ENCODE measurements around the gene SMIM36.

DNA sequence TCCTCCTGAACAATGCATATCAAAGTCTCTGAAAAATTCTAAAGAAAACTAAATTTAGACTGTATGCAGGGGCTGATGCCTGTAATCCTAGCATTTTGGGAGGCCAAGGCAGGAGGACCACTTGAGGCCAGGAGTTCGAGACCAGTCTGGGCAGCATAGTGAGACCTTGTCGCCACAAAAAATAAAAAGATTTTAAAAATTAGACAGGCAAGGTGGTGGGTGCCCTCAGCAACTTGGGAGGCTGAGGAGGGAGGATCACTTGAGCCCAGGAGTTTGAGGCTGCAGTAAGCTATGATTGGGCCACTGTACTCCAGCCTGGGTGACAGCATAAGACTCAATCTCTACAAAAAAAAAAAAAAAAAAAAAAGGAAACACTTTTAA lies 59.5 kb downstream of the SMIM36 start:
- TF ChIP-seq, protein P1, sequence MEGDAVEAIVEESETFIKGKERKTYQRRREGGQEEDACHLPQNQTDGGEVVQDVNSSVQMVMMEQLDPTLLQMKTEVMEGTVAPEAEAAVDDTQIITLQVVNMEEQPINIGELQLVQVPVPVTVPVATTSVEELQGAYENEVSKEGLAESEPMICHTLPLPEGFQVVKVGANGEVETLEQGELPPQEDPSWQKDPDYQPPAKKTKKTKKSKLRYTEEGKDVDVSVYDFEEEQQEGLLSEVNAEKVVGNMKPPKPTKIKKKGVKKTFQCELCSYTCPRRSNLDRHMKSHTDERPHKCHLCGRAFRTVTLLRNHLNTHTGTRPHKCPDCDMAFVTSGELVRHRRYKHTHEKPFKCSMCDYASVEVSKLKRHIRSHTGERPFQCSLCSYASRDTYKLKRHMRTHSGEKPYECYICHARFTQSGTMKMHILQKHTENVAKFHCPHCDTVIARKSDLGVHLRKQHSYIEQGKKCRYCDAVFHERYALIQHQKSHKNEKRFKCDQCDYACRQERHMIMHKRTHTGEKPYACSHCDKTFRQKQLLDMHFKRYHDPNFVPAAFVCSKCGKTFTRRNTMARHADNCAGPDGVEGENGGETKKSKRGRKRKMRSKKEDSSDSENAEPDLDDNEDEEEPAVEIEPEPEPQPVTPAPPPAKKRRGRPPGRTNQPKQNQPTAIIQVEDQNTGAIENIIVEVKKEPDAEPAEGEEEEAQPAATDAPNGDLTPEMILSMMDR (IDR thresholded peaks at IDR 0.05): no peak
- no peak for TF ChIP-seq POLR2A (IDR thresholded peaks at IDR 0.05)
